Keratinocyte (primary cell): Measurements from ENCODE around the gene IQSEC3.

Experiments used
- EZH2 ChIP-seq: IDR thresholded peaks from one replicate; pipeline ENCODE4 v1.6.1; 2012; ENCODE audit warnings: inconsistent platforms, mild to moderate bottlenecking, low read length, moderate library complexity
- TF ChIP-seq, protein P1 (sequence below), 3 experiments: IDR thresholded peaks in 1 of 3; conservative IDR thresholded peaks in 1 of 3; optimal IDR thresholded peaks in 1 of 3; 2 replicates in 2 of 3; 3 replicates in 1 of 3; pipeline versions ENCODE3 to v1.5.1; 2011; ENCODE audit warnings: low read length in 3 of 3, mild to moderate bottlenecking in 3 of 3, moderate library complexity in 2 of 3, control low read depth in 1 of 3, inconsistent platforms in 1 of 3; ENCODE audit not compliant: insufficient read depth in 2 of 3; ENCODE audit errors: extremely low read depth in 1 of 3

DNA sequence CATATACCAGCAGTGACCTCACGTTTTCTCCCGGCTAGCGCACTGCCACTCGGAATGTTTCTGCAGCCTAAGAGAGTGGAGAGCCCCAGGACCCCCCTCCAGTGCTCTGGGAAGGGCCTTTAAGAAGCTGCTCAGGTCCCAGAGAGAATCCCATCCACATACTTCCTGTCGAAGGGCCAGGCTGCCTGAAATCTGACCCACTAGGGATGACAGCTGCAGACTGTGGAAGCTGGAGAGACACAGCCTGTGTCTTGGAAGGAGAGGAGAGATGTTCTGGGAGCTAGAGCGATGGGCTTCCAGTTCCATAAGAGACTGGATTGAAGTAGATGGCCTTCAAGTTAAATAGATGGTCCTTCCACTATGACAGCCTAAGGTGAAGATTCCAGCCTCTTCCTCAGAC, 54.4 kb downstream of the IQSEC3 start:
- TF ChIP-seq, protein P1, sequence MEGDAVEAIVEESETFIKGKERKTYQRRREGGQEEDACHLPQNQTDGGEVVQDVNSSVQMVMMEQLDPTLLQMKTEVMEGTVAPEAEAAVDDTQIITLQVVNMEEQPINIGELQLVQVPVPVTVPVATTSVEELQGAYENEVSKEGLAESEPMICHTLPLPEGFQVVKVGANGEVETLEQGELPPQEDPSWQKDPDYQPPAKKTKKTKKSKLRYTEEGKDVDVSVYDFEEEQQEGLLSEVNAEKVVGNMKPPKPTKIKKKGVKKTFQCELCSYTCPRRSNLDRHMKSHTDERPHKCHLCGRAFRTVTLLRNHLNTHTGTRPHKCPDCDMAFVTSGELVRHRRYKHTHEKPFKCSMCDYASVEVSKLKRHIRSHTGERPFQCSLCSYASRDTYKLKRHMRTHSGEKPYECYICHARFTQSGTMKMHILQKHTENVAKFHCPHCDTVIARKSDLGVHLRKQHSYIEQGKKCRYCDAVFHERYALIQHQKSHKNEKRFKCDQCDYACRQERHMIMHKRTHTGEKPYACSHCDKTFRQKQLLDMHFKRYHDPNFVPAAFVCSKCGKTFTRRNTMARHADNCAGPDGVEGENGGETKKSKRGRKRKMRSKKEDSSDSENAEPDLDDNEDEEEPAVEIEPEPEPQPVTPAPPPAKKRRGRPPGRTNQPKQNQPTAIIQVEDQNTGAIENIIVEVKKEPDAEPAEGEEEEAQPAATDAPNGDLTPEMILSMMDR (optimal IDR thresholded peaks at IDR 0.05 in 1 of 3, IDR thresholded peaks at IDR 0.05 in 1 of 3, conservative IDR thresholded peaks at IDR 0.05 in 1 of 3; ENCODE audit: extremely low read depth in 1 of 3, insufficient read depth in 2 of 3, low read length in 3 of 3): no peak
- TF ChIP-seq EZH2: no peak
